GM23338 (cell line): Measurements from ENCODE around the gene NEU3. TPM values are rescaled to one million over a fixed set of nuclear protein-coding genes. Genes with fewer than 3 reads are reported as not detected.

Experiments used
- ATAC-seq: fragments of 200-7000 bp; cut with Tn5 transposase; 3 replicates; pipeline ENCODE4 v1.9.1; 2020
- DNase-seq: peaks from one replicate; pipeline ENCODE4 v3.0.0-alpha.2; 2015; ENCODE audit warnings: low spot score
- H2AFZ ChIP-seq: fragments of 200-600 bp; sonication (generic); 2 replicates; pipeline ENCODE4 v1.8.0; 2016; ENCODE audit warnings: antibody characterized with exemption, mild to moderate bottlenecking, moderate library complexity
- H3F3A ChIP-seq: fragments of 200-600 bp; sonication (generic); replicated peaks from 2 replicates; pipeline ENCODE4 v1.8.0; 2017; ENCODE audit warnings: antibody characterized with exemption, mixed run types, low read depth
- H3K27ac ChIP-seq: fragments of 200-600 bp; sonication (generic); 2 replicates; pipeline ENCODE4 v1.6.1; 2016; ENCODE audit warnings: low read depth
- H3K27me3 ChIP-seq: fragments of 200-600 bp; sonication (generic); 2 replicates; pipeline ENCODE4 v1.8.0; 2016; ENCODE audit warnings: mild to moderate bottlenecking, mixed run types, moderate library complexity; ENCODE audit not compliant: insufficient read depth
- H3K36me3 ChIP-seq: fragments of 200-600 bp; sonication (generic); 2 replicates; pipeline ENCODE4 v1.8.0; 2016; ENCODE audit warnings: mild to moderate bottlenecking; ENCODE audit not compliant: insufficient read depth
- H3K4me1 ChIP-seq: fragments of 200-600 bp; sonication (generic); 2 replicates; pipeline ENCODE4 v1.8.0; 2016; ENCODE audit warnings: mild to moderate bottlenecking, moderate library complexity; ENCODE audit not compliant: insufficient read depth
- H3K4me2 ChIP-seq: fragments of 200-600 bp; sonication (generic); 2 replicates; pipeline ENCODE4 v1.7.1; 2017; ENCODE audit warnings: mixed run types
- H3K4me3 ChIP-seq: fragments of 200-600 bp; sonication (generic); 2 replicates; pipeline ENCODE4 v1.6.1; 2016; ENCODE audit warnings: mixed run types
- H3K79me2 ChIP-seq: fragments of 200-600 bp; sonication (generic); replicated peaks from 2 replicates; pipeline ENCODE4 v1.8.0; 2017; ENCODE audit warnings: mild to moderate bottlenecking; ENCODE audit not compliant: insufficient read depth
- H3K9me2 ChIP-seq: fragments of 200-600 bp; sonication (generic); 2 replicates; pipeline ENCODE4 v1.8.0; 2017; ENCODE audit not compliant: insufficient read depth
- H4K20me1 ChIP-seq: fragments of 200-600 bp; sonication (generic); replicated peaks from 2 replicates; pipeline ENCODE4 v1.8.0; 2017; ENCODE audit warnings: mild to moderate bottlenecking; ENCODE audit not compliant: insufficient read depth
- H3K27ac Mint-ChIP-seq: 2 replicates; pipeline ENCODE4 v1.8.0; 2020; ENCODE audit warnings: inconsistent platforms, mild to moderate bottlenecking, moderate library complexity, mixed read lengths
- H3K27me3 Mint-ChIP-seq: 3 replicates; pipeline ENCODE4 v1.8.0; 2022; ENCODE audit warnings: low read depth, mild to moderate bottlenecking, moderate library complexity, mixed read lengths, inconsistent platforms; ENCODE audit not compliant: insufficient read depth, poor library complexity
- H3K36me3 Mint-ChIP-seq: 3 replicates; pipeline ENCODE4 v1.8.0; 2021; ENCODE audit warnings: low read depth, mild to moderate bottlenecking, inconsistent platforms, moderate library complexity, mixed read lengths
- H3K4me1 Mint-ChIP-seq: 3 replicates; pipeline ENCODE4 v1.8.0; 2020; ENCODE audit warnings: mild to moderate bottlenecking, inconsistent platforms, mixed read lengths
- H3K4me3 Mint-ChIP-seq: 3 replicates; pipeline ENCODE4 v1.8.0; 2021; ENCODE audit warnings: moderate library complexity, mild to moderate bottlenecking, inconsistent platforms, mixed read lengths
- H3K9me3 Mint-ChIP-seq: 3 replicates; pipeline ENCODE4 v1.8.0; 2020; ENCODE audit warnings: moderate library complexity, mild to moderate bottlenecking, inconsistent platforms, mixed read lengths
- EZH2 ChIP-seq: fragments of 200-600 bp; sonication (generic); IDR thresholded peaks from one replicate; pipeline ENCODE4 v1.8.0; 2017; ENCODE audit warnings: antibody characterized with exemption, mild to moderate bottlenecking, low read depth; ENCODE audit not compliant: unreplicated experiment
- NANOG ChIP-seq: IDR thresholded peaks from 2 replicates; pipeline ENCODE4 v1.6.1; 2016; ENCODE audit warnings: antibody characterized with exemption, borderline replicate concordance
- ZNF331 ChIP-seq: fragments of 250-450 bp; sonication (Bioruptor Pico); IDR thresholded peaks from 2 replicates; pipeline ENCODE4 v1.5.0; 2020; ENCODE audit warnings: low read depth, mild to moderate bottlenecking, moderate library complexity
- polyA plus RNA-seq: library from polyadenylated mRNA; unstranded; fragments of >200 nt; fragmentation: Nextera tagmentation; extraction: Ambion mirVana; gene quantifications from 2 replicates; pipeline ENCODE4 v1.2.1, GENCODE V29; 2016
- total RNA-seq: library from RNA; depleted of rRNA; stranded (reverse); fragments of >200 nt; shearing (Covaris generic); gene quantifications from 2 replicates; pipeline ENCODE4 v1.2.3, GENCODE V29; 2014
- TF ChIP-seq, protein P1 (sequence below): fragments of 250-450 bp; sonication (Bioruptor Pico); IDR thresholded peaks from 2 replicates; pipeline ENCODE4 v1.5.0; 2020; ENCODE audit warnings: mild to moderate bottlenecking, moderate library complexity

Gene NEU3
- total and polyA plus RNA-seq, 2 experiments from 2014 or later, result 2.8 to 25.9 TPM

GRCh38 chr11:75023446-75024067, 34.8 kb downstream of the NEU3 start (continued):
- TF ChIP-seq, protein P1, sequence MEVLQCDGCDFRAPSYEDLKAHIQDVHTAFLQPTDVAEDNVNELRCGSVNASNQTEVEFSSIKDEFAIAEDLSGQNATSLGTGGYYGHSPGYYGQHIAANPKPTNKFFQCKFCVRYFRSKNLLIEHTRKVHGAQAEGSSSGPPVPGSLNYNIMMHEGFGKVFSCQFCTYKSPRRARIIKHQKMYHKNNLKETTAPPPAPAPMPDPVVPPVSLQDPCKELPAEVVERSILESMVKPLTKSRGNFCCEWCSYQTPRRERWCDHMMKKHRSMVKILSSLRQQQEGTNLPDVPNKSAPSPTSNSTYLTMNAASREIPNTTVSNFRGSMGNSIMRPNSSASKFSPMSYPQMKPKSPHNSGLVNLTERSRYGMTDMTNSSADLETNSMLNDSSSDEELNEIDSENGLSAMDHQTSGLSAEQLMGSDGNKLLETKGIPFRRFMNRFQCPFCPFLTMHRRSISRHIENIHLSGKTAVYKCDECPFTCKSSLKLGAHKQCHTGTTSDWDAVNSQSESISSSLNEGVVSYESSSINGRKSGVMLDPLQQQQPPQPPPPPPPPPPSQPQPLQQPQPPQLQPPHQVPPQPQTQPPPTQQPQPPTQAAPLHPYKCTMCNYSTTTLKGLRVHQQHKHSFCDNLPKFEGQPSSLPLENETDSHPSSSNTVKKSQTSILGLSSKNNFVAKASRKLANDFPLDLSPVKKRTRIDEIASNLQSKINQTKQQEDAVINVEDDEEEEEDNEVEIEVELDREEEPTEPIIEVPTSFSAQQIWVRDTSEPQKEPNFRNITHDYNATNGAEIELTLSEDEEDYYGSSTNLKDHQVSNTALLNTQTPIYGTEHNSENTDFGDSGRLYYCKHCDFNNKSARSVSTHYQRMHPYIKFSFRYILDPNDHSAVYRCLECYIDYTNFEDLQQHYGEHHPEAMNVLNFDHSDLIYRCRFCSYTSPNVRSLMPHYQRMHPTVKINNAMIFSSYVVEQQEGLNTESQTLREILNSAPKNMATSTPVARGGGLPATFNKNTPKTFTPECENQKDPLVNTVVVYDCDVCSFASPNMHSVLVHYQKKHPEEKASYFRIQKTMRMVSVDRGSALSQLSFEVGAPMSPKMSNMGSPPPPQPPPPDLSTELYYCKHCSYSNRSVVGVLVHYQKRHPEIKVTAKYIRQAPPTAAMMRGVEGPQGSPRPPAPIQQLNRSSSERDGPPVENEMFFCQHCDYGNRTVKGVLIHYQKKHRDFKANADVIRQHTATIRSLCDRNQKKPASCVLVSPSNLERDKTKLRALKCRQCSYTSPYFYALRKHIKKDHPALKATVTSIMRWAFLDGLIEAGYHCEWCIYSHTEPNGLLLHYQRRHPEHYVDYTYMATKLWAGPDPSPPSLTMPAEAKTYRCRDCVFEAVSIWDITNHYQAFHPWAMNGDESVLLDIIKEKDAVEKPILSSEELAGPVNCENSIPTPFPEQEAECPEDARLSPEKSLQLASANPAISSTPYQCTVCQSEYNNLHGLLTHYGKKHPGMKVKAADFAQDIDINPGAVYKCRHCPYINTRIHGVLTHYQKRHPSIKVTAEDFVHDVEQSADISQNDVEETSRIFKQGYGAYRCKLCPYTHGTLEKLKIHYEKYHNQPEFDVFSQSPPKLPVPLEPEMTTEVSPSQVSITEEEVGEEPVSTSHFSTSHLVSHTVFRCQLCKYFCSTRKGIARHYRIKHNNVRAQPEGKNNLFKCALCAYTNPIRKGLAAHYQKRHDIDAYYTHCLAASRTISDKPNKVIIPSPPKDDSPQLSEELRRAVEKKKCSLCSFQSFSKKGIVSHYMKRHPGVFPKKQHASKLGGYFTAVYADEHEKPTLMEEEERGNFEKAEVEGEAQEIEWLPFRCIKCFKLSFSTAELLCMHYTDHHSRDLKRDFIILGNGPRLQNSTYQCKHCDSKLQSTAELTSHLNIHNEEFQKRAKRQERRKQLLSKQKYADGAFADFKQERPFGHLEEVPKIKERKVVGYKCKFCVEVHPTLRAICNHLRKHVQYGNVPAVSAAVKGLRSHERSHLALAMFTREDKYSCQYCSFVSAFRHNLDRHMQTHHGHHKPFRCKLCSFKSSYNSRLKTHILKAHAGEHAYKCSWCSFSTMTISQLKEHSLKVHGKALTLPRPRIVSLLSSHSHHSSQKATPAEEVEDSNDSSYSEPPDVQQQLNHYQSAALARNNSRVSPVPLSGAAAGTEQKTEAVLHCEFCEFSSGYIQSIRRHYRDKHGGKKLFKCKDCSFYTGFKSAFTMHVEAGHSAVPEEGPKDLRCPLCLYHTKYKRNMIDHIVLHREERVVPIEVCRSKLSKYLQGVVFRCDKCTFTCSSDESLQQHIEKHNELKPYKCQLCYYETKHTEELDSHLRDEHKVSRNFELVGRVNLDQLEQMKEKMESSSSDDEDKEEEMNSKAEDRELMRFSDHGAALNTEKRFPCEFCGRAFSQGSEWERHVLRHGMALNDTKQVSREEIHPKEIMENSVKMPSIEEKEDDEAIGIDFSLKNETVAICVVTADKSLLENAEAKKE, result no peak
- TF ChIP-seq ZNF331 (CRISPR knock-in tag), result no peak

DNA sequence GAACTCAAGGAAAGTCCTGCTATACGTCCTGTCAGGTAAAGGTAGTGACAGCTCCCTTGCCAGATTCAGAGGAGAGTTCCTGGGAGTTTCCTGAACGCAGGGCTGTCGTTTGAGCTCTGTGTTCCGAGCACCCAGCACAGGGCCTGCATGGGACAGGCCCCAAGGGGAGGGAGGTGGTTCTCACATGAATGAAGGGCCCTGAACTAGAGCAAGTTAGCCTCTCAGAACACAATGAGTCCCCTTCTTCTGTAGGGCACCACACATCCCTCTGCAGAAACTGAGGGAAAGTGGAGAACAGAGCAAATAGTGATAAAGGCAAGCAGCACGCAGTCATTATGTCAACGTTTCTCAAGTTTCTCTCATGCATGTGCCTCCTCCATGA, 35.3 kb downstream of the NEU3 start:
- H3K27me3 Mint-ChIP-seq, result peaks cover 3% of the 10 kb centered on the region
- H3K4me1 Mint-ChIP-seq, result no peaks in the 10 kb centered on the region
- H3K36me3 Mint-ChIP-seq, result peaks cover 13% of the 10 kb centered on the region
- TF ChIP-seq NANOG (no peak), ZNF331 (CRISPR knock-in tag) (no peak), EZH2 (no peak)
- no peaks in the 10 kb centered on the region for H3K9me2 ChIP-seq
- H3K9me3 Mint-ChIP-seq, result peaks cover 18% of the 10 kb centered on the region
- H3K36me3 ChIP-seq, result no peaks in the 10 kb centered on the region
- no peaks in the 10 kb centered on the region for H3K79me2 ChIP-seq
- ATAC-seq (no peak), DNase-seq (no peak)
- no peak overlapping the region for H3K4me3 ChIP-seq
- no peaks in the 10 kb centered on the region for H3K27me3 ChIP-seq
- H2AFZ ChIP-seq, result no peak overlapping the region
- no peak overlapping the region for H3K4me3 Mint-ChIP-seq
- H3F3A ChIP-seq, result no peaks in the 10 kb centered on the region
- H3K27ac ChIP-seq, result no peak overlapping the region
- H3K4me1 ChIP-seq, result no peaks in the 10 kb centered on the region
- no peak overlapping the region for H3K4me2 ChIP-seq
- H4K20me1 ChIP-seq, result no peaks in the 10 kb centered on the region
- H3K27ac Mint-ChIP-seq, result no peak overlapping the region
